Activated T-helper 1 cell treated with anti-CD3 and anti-CD28 coated beads, Interleukin-12 subunit alpha, Interleukin-12 subunit beta, Interleukin-2, Interleukin-4 antibody, amounts not matched to agents 30 ng/mL and 10 ng/mL and 1 ng/mL, durations not matched to agents 14 hours and 24 hours and 36 hours (primary cell): ENCODE results near the gene SPANXN4. TPM values are rescaled to one million over a fixed set of nuclear protein-coding genes. Genes with fewer than 3 reads are reported as not detected.

ENCODE experiments used
- DNase-seq: peaks from one replicate; pipeline ENCODE4 v3.0.0; 2021; ENCODE audit warnings: low spot score
- H3K27ac Mint-ChIP-seq: one replicate; pipeline ENCODE4 v1.8.0; 2021; ENCODE audit warnings: mild to moderate bottlenecking, mixed read lengths
- H3K27me3 Mint-ChIP-seq: one replicate; pipeline ENCODE4 v1.8.0; 2022; ENCODE audit warnings: mild to moderate bottlenecking, moderate library complexity, mixed read lengths; ENCODE audit not compliant: insufficient read depth
- H3K36me3 Mint-ChIP-seq: one replicate; pipeline ENCODE4 v1.8.0; 2021; ENCODE audit warnings: low read depth, mixed read lengths
- H3K4me1 Mint-ChIP-seq: one replicate; pipeline ENCODE4 v1.8.0; 2021; ENCODE audit warnings: low read depth, mixed read lengths
- H3K4me3 Mint-ChIP-seq: one replicate; pipeline ENCODE4 v1.8.0; 2021; ENCODE audit warnings: mild to moderate bottlenecking, moderate library complexity, mixed read lengths
- H3K9me3 Mint-ChIP-seq: one replicate; pipeline ENCODE4 v1.8.0; 2021; ENCODE audit warnings: mixed read lengths
- intact Hi-C: fragments of 100-400 bp; cut with micrococcal nuclease; formaldehyde crosslinking; loops from one replicate; pipeline ENCODE4 v1.15.1; 2024
- total RNA-seq: library from RNA; stranded (reverse); gene quantifications from 2 replicates; pipeline ENCODE4 v1.2.3, GENCODE V29; 2022

Gene SPANXN4
- total RNA-seq, 1 donor from 2014 or later: not detected

DNA sequence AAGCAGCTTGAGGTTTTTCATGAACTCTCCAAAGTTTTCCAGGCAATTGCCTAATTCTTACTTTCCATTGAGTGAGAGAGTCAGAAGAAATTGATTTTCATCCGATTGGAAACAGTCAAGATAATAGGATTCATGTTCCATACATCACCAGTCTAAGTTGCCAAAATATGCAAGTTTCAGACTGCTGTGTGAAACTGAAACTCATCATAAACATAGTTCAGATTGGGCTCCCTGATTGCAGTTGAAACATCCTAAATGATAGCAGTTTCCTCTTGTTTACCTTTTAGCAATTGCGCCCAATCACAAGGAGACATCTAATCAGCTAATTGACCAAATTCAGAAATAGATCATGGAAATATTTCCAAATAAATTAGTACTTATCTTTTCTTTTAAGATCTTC lies 56.8 kb downstream of the SPANXN4 start:
- Mint-ChIP-seq H3K27ac (no peak overlapping the region), H3K36me3 (no peaks in the 10 kb centered on the region), H3K27me3 (no peaks in the 10 kb centered on the region), H3K4me3 (no peak overlapping the region), H3K9me3 (peaks cover 4% of the 10 kb centered on the region), H3K4me1 (no peaks in the 10 kb centered on the region)
- intact Hi-C loops: no loop called here
- no peak for DNase-seq
